Pancreas (tissue), 10 donors: Measurements from ENCODE around the gene ZNF853. TPM values are rescaled to one million over a fixed set of nuclear protein-coding genes. Genes with fewer than 3 reads are reported as not detected.

Experiments
- ATAC-seq, 4 donors: fragments of 200-7000 bp; cut with Tn5 transposase; one replicate each; pipeline versions ENCODE4 v1.8.0 to v1.9.1; 2020; ENCODE audit warnings: mild to moderate bottlenecking in 4 of 4, moderate library complexity in 4 of 4
- DNase-seq, 6 donors: peaks; one replicate each; pipeline ENCODE4 v3.0.0-alpha.2; 2020
- FAIRE-seq: peaks from 2 replicates; lab custom pipeline; 2012; peaks lifted over from hg19 to GRCh38; lab: Jason Lieb, UNC
- H3K27ac ChIP-seq, 4 donors: fragments of 200-600 bp; sonication (generic); 1 replicate in 3 of 4; 2 replicates in 1 of 4; pipeline versions ENCODE4 v1.5.0 to v1.8.0; 2020
- H3K27me3 ChIP-seq, 4 donors: fragments of 200-600 bp; one replicate each; pipeline ENCODE4 v1.8.0; 2021
- H3K36me3 ChIP-seq, 3 donors: fragments of 200-600 bp; sonication (generic) in 1 of 3; one replicate each; pipeline versions ENCODE4 v1.5.0 to v1.8.0; 2020 to 2021
- H3K4me1 ChIP-seq, 3 donors: fragments of 200-600 bp; one replicate each; pipeline ENCODE4 v1.8.0; 2021
- H3K4me3 ChIP-seq, 4 donors: fragments of 200-600 bp; sonication (generic) in 2 of 4; one replicate each; pipeline versions ENCODE4 v1.5.0 to v1.8.0; 2020 to 2021
- H3K9me3 ChIP-seq, 4 donors: fragments of 200-600 bp; one replicate each; pipeline ENCODE4 v1.8.0; 2021
- CTCF ChIP-seq, 4 donors: fragments of 200-600 bp; sonication (generic) in 3 of 4; IDR thresholded peaks; one replicate each; pipeline versions ENCODE4 v1.5.0 to v1.8.0; 2021; ENCODE audit warnings: antibody characterized with exemption in 4 of 4
- WGBS, 2 donors: extraction: QIAGEN DNeasy Blood & Tissue Kit; methylation state at CpG; one replicate each; pipeline ENCODE4 v1.1.7; 2013; 5-methylcytosine and 5-hydroxymethylcytosine counted together
- intact Hi-C, 3 donors: fragments of 100-400 bp; cut with DNase I; formaldehyde crosslinking; loops; one replicate each; pipeline versions ENCODE4 v1.11.1 to v1.14.2; 2022
- polyA plus RNA-seq, 2 donors: library from polyadenylated mRNA; stranded (reverse); fragments of 200-250 nt; gene quantifications; one replicate each; pipeline ENCODE4 v1.2.3, GENCODE V29; 2013
- total RNA-seq, 6 donors: library from RNA; stranded (reverse); fragmentation: NEBNext Ultra II Directional in 4 of 6; extraction: Animal tissue kit (Norgen Biotek cat#: 25700) in 4 of 6; gene quantifications; one replicate each; pipeline versions ENCODE4 v1.2.1 to v1.2.4, GENCODE V29; 2021 to 2023
- donor health status: healthy with polysubstance abuse.
- donor health status: DM: no; HTN: no; CAD: no; lungs with moderate emphysema.
- donor health status: DM: no; HTN: no; CAD: no.
- donor health status: control.
- donor health status: control.
- donor health status: Bipolar disorder and iron deficiency.
- donor health status: DM: yes; HTN: yes; CAD: no.
- donor health status: DM: no; HTN: no; CAD: no.
- donor health status: DM: no; HTN: no; CAD: no.
- donor health status: DM: yes; HTN: yes; CAD: no.

ZNF853 gene
- total RNA-seq (1 to 10 TPM; 3.6 to 7.8 (median 5.8) TPM), polyA plus RNA-seq (1 to 10 TPM; 1.6 to 4.3 TPM)

GRCh38 chr7:6614953-6615722 lies at the start of gene ZNF853:
TSS of gene ZNF853 (plus strand) at chr7:6615610. CDS start at chr7:6616175, 565 bp downstream.
- no peak for FAIRE-seq
- Histone ChIP-seq H3K27ac (peak within 1 kb of the TSS in 2 of 4 donors; percentile 10 to 15), H3K4me1 (no peaks in the 10 kb centered on the region), H3K27me3 (no peaks in the 10 kb centered on the region), H3K4me3 (peak within 1 kb of the TSS; percentile 55 to 69 (median 65)), H3K36me3 (no peaks in the 10 kb centered on the region), H3K9me3 (no peaks in the 10 kb centered on the region)
- WGBS, 2 donors: 6 to 7% methylated on average over 62 to 91 of the region's 91 CpGs
- DNase-seq: peak in 4 of 6 donors; percentile 26 to 76 (median 33)
- intact Hi-C loops: no loop called here
- TF ChIP-seq CTCF (IDR thresholded peaks at IDR 0.05): no peak
- peak; percentile 37 to 65 (median 46) for ATAC-seq

- H3K4me1 ChIP-seq: no peaks in the 10 kb centered on the region
- H3K27ac ChIP-seq: no peak overlapping the region
- no peak for DNase-seq
- TF ChIP-seq CTCF (IDR thresholded peaks at IDR 0.05): no peak
- H3K27me3 ChIP-seq: no peaks in the 10 kb centered on the region
- no peak for FAIRE-seq
- no peaks in the 10 kb centered on the region for H3K9me3 ChIP-seq
- intact Hi-C loops: no loop called here
- H3K4me3 ChIP-seq: no peak overlapping the region
- 71 to 87% methylated on average over 4 of the region's 4 CpGs for WGBS, 2 donors
- no peak for ATAC-seq
- no peaks in the 10 kb centered on the region for H3K36me3 ChIP-seq
Observed at GRCh38 chr7:6565655-6566054, 49.8 kb upstream of the ZNF853 start.

GRCh38 chr7:6567886-6568285 lies 47.5 kb upstream of the ZNF853 start:
- intact Hi-C loops: no loop called here
- Histone ChIP-seq H3K9me3 (no peaks in the 10 kb centered on the region), H3K4me3 (no peak overlapping the region), H3K27ac (no peak overlapping the region), H3K36me3 (no peaks in the 10 kb centered on the region), H3K4me1 (no peaks in the 10 kb centered on the region), H3K27me3 (no peaks in the 10 kb centered on the region)
- WGBS, 2 donors: 57 to 73% methylated on average over 3 of the region's 3 CpGs
- TF ChIP-seq CTCF (IDR thresholded peaks at IDR 0.05): no peak
- ATAC-seq (no peak), DNase-seq (no peak), FAIRE-seq (no peak)

GRCh38 chr7:6571160-6571779 lies 44.1 kb upstream of the ZNF853 start:
- Histone ChIP-seq H3K36me3 (no peaks in the 10 kb centered on the region), H3K27me3 (no peaks in the 10 kb centered on the region), H3K4me1 (no peaks in the 10 kb centered on the region), H3K9me3 (no peaks in the 10 kb centered on the region), H3K4me3 (no peak overlapping the region), H3K27ac (no peak overlapping the region)
- FAIRE-seq: no peak
- ATAC-seq: no peak
- intact Hi-C loops: no loop called here
- DNase-seq: no peak
- TF ChIP-seq CTCF (IDR thresholded peaks at IDR 0.05): no peak
- 40 to 41% methylated on average over 7 of the region's 7 CpGs for WGBS, 2 donors
